DMS79 treated with DMSO at 0.1 percent for 48 hours (cell line): ENCODE results near the gene FAHD2A.
"Not testable (repeated sequence)": the region's sequence is repeated elsewhere in the genome, so short reads cannot be mapped to it uniquely, and the experiment has no call there.

ENCODE experiments used
- DNase-seq: peaks from one replicate; lab custom pipeline; 2025; lab: John Stamatoyannopoulos, UW

FAHD2A gene

DNA sequence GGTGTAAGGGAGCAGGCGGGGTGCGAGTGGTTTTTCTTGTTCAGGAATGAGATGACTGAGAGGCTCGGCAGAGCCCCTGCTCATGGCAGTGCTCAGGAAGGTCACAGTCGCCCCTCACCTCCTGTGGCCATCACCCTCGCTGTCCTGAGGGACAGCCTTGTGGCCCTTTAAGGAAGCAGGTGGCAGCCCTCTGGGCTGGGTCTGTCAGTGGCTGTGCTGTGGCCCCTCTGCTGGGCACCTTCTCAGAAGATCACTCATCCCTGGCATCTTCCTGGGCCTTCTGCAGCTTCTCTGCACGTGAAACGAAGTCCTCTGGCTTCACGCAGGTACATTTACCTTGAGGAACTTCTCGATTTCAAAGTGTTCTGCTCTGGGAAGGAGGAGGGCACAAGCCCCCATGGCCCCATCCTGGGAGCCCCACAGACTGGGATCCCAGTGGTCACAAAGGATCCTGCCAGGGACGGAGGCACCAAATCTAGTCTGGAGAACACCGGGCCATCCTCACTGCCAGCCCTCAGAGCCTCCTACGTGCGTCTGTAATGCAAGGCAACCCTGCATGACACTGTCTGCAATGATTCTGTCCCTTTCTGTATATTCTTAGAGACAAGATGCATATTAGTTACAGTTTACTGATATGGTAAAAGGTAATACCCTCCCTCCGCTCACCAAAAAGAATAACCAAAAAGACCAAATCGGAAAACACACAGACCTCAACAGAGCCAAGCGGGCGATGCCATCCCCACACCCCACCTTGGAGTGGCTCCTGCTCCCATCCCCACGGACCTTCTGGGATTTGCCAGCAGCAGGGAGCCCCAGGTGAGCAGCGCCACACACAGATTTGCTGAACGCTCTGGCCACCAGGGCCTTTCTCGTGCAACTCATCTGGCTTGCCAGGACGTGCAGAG lies 25.9 kb upstream of the FAHD2A start:
- no peak for DNase-seq

DNA sequence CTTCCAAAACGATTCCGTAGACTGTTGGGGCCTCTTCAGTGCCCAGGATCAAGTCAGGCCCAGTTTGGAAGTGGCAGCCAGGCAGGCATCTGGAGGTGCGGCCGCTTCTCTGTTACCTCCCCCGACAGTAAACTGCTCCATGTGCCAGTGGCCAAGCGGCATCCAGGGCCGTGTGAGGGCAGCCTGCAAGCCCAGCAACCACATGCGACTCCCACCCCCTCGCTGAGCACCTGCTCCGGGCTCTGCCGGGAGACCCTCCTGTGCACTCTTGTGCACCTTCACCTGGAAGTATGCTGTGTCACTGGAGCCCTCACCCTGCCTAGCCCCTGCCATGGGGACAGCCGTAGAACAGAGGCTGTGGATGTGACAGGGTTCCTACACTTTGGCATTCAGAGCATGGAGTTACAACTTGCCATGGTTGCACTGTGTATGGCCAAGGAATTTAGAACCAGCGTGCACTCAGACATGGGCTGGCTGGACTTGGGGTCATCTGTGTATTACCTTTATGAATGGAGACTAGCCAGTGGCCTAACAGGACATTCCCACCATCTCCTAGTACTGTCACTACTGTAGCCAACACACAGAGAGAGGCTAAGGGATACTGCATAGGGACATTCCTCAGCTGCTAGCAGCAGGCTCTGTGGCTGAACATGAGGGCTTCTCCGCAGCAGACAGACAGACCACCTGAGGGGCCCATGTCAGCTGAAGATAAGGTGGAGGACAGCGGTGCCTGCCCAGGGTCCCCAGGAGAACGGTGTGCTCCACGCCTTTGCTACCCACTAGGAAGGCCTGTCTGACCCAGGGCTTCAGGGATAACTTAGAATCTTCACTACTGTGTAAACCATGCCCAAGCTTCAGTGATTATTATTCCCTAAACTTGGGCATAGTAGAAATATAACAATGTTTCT lies 25.0 kb upstream of the FAHD2A start:
- no peak for DNase-seq

DNA sequence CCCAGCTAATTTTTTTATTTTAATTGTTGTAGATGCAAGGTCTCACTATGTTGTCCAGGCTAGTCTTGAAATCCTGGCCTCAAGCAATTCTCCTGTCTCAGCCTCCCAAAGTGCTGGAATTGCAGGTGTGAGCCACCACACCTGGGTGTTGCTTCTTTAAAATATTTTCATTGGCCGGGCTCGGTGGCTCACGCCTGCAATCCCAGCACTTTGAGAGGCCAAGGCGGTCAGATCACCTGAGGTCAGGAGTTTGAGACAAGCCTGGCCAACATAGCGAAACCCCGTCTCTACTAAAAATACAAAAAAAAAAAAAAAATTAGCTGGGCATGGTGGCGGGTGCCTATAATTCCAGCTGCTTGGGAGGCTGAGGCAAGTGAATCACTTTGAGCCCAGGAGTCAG lies 24.2 kb upstream of the FAHD2A start:
- not testable (repeated sequence) for DNase-seq

DNA sequence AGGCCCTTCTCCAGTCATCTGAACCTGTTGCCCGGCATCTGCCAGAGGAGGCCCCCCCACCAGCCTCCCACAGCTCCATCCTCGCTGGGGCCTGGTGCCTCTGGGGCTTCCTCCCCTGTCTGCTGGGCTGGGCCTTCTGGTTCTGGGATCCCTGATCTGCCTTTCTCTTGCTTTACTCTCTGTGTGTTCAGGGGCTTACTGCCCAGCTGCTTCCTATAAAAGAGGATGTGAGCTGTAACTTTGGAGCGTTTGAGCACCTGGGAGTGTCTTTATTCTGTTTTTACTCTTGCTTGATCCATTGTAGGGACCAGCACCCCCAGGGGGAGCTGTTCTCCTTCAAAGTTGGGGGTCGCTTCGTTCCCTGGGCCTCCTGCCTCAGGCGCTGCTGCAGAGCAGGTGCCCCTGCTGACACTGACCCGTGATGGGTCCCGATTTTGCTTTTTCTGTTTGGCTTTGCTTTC lies 23.1 kb upstream of the FAHD2A start:
- DNase-seq, result no peak

DNA sequence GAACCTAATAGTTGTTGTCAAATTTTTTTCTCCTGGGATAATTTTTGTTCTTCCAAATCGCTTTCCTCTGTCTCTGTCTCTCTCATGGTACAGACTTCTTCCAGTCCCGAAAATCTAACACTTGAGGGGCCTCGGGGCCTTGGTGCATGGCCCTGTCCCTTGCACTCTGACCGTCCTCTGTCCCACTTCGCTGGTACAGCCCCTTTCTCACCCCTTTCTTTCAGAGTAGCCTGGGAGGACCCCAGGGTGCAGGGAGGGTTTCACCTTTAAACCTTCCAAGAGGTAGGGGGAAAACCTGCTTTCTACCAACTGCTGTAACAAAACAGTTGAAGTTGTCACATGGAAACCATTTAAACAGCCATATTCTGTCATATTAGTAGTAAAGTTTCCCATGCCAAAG lies 22.2 kb upstream of the FAHD2A start:
- DNase-seq, result no peak

DNA sequence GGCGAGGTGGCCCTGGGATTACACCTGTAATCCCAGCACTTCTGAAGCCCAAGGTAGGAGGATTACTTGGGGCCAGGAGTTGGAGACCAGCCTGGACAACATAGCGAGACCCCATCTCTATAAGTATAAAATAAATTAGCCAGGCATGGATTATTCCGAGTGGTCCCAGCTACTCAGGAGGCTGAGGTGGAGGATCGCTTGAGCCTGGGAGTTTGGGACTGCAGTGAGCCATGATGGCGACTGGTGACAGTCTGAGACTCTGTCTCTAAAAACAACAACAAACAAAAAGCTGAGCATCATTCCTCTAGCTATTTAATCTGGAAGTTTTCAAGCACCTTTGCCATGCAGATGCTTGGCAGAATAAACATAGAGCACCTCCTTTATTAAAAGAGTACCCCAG lies 21.8 kb upstream of the FAHD2A start:
- no peak for DNase-seq

DNA sequence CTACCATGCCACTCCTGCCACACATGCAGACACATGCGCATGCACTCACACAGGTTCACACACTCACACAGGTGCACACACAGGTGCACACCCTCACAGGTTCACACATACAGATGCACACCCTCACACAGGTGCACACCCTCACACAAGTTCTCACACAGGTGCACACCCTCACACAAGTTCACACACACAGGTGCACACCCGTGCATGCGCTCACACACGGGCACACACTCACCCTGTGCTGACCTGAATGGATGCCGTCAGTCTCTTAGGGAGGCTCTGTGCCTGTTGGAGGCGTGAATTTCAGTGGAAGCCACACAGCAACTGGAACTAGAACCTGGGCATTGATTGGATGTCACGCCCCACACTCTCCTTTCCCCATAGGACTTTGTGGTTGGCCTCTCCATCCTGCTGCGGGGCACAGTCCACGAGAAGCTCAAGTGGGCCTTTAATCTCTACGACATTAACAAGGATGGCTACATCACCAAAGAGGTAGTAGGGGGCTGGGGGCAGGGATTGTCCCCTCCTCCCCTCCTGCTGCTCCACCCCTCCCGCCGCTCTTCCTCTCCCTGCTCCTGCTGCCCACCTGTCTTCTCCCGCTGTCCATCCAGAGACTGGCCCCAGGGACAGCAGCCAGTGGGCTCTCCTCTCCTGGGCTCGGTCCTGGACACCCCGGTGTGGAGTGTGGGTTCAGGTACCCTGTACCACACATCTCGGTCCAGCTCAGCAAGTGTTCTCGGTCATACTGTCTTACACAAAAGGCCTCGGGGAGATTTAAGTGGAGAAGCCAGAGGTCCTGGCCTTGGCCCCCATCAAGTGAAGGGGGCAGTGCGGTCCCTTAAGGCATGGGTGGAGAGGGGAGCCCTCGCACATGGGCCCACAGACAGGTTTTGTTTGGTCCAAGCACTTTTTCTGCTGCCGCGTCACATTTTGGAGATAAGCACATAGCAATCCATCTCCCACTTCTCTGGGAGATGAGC lies 21.0 kb upstream of the FAHD2A start:
- DNase-seq, result no peak

DNA sequence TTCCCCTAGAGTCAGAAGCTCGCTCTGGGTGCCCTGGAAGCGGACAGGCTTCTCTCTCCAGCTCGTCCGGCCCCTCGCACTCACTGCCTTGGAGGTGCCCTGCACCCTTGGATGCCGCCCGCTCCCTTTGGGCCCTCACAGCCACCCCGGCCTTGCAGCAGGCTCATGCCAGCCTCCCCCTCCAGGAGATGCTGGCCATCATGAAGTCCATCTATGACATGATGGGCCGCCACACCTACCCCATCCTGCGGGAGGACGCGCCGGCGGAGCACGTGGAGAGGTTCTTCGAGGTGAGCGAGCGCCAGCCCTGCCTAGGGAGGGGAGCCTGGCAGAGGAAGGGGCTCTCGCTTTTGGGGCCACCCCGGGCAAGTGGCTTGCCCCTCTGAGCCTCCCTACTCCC lies 20.3 kb upstream of the FAHD2A start:
- DNase-seq, result no peak

DNA sequence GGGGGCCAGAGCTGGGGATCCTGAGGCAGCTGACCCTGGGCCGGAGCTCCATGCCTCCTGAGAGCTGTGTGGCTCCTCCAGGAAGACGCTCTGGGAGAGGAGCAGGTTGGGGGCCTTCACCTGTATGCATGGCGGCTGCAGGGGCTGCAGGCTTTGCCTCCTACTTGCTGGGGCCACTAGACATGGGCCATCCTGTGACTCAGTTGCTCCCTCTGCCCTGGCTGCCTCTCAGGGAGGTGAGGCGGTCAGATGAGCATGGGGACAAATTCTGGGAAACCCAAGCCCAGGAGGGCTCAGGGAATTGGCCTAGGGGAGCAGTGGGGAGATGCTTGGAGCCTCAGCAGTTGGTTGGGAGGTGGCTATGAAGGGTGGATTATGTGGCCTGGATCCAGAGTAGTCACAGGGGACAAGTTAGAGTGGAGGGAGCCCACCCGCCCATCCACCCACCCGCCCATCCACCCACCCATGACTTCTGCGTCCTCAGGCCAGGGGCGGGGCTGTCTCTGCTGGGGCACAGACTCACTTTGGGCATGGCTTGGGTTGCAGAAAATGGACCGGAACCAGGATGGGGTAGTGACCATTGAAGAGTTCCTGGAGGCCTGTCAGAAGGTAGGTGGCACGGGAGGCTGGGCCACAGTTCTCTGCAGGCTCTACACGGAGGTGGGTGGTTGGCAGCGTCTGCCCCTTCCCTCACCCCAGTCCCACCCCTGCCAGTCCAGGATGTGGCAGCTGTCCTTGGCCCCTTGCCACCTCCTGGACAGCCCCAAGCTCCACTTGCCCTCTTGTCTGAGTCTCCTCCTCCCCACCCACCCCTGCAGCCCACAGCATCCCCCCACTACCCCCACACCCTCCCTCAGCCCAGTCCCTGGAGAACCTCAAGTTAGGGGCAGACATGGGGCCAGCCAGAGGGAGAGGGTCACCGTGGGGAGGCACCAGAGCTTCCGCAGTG lies 19.5 kb upstream of the FAHD2A start:
- DNase-seq, result no peak

DNA sequence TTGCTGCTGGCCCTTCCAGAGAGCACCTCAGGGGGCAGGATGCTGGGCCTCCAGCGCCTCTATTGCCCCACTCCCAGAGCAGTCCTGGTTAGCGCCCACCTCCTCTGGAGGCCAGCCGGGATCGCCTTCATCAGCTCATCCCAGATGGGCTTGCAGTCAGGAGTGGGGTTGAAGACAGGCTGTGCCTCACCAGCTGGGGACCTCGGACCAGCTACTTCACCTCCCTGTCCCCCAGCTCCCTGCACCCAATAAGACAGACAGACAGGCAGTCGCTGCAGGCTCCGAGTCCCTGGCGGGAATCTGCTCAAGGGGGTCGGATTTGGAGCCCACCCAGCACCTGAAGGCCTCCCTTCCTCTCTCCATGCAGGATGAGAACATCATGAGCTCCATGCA lies 18.9 kb upstream of the FAHD2A start:
- DNase-seq, result no peak

DNA sequence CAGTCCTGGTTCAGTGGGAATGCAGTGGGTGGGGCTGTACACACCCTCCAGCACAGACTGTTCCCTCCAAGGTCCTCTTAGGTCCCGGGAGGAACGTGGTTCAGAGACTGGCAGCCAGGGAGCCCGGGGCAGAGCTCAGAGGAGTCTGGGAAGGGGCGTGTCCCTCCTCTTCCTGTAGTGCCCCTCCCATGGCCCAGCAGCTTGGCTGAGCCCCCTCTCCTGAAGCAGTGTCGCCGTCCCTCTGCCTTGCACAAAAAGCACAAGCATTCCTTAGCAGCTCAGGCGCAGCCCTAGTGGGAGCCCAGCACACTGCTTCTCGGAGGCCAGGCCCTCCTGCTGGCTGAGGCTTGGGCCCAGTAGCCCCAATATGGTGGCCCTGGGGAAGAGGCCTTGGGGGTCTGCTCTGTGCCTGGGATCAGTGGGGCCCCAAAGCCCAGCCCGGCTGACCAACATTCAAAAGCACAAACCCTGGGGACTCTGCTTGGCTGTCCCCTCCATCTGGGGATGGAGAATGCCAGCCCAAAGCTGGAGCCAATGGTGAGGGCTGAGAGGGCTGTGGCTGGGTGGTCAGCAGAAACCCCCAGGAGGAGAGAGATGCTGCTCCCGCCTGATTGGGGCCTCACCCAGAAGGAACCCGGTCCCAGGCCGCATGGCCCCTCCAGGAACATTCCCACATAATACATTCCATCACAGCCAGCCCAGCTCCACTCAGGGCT lies 17.5 kb upstream of the FAHD2A start:
- no peak for DNase-seq

DNA sequence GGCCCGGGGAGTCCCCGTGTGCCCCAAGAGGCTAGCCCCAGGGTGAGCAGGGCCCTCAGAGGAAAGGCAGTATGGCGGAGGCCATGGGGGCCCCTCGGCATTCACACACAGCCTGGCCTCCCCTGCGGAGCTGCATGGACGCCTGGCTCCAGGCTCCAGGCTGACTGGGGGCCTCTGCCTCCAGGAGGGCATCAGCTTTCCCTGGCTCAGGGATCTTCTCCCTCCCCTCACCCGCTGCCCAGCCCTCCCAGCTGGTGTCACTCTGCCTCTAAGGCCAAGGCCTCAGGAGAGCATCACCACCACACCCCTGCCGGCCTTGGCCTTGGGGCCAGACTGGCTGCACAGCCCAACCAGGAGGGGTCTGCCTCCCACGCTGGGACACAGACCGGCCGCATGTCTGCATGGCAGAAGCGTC lies 16.9 kb upstream of the FAHD2A start:
- DNase-seq, result no peak

DNA sequence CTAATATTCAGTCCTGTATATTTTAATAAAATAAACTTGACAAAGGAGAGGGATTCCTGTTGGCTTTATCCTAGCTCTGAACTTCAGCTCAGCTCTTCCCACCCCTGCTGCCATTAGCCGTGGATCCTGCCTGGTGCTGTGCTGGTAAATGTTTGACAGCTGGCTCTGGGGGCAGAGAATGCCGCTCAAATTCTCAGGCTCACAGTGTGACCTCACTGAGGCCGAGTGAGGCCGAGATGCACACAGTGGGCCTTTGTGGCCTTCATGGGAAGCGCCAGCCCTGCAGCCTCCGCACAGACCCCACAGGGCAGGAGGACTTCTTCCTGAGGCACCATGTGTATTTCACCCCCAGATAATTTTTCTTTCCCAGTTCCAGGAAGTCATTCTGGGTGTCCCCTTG lies 16.5 kb upstream of the FAHD2A start:
- no peak for DNase-seq

DNA sequence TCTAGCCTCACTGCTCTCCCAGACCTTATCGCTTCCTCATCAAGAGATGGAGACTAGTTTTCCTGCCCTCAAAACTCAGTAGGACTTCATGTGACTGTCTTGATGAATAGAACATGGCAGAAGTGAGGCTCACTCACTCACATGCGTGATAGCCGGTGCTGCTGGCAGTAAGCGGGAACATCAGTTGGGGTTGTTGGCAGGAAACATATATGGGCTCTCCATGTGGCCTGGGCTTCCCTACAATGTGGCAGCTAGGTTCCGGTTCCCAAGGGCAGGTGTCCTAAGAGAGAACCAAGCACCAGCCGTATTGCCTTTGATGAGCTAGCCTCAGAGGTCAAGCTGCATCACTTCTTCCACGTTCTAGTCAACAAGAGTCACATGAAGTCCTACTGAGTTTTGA lies 15.2 kb upstream of the FAHD2A start:
- DNase-seq, result no peak

DNA sequence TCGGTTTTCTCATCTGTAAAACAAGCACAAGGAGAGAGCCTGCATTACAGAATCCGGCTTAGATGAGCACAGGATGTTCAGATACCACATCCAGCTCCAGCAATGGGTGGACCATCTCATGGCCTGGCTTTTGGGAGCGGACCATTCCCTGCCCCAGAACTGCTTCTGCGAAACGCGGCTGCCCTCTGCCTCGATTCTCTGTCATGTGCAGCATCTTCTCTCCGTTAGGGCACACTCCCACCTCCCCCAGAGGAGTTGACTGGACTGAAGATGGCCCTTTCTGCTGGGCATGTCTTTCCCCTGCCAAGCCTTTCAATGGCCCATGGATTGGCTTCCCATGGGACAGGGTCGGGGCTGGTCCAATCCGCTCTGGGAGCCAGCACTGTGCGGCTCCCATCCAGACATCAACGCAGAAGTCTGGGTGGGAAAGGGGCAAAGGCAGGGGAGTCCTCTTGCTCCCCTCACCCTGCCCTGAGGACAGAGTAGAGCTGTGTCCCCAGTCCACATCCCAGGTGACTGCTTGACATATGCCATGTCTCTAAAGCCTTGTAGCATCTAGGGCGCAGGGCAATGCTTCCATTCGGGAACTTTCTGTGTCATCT lies 14.3 kb upstream of the FAHD2A start:
- DNase-seq, result no peak

DNA sequence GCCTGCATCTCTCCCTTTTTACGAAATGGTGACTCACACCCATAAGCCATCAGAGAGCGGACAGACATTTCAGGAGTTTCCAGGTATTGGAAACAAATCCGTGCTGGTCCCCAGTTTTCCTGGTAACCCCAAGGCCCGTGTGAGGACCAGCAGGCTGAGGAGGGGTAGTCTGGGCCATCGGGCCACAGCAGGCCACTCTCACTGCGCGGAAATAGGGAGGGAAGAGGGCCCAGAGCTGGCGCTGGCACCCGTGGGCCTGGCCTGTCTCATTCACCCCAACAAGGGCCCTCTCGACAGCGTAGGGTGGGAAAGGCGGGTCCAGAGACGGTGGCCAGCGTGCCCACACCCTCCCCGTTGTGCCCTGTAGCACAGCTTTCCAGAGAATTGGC lies 13.7 kb upstream of the FAHD2A start:
- no peak for DNase-seq

DNA sequence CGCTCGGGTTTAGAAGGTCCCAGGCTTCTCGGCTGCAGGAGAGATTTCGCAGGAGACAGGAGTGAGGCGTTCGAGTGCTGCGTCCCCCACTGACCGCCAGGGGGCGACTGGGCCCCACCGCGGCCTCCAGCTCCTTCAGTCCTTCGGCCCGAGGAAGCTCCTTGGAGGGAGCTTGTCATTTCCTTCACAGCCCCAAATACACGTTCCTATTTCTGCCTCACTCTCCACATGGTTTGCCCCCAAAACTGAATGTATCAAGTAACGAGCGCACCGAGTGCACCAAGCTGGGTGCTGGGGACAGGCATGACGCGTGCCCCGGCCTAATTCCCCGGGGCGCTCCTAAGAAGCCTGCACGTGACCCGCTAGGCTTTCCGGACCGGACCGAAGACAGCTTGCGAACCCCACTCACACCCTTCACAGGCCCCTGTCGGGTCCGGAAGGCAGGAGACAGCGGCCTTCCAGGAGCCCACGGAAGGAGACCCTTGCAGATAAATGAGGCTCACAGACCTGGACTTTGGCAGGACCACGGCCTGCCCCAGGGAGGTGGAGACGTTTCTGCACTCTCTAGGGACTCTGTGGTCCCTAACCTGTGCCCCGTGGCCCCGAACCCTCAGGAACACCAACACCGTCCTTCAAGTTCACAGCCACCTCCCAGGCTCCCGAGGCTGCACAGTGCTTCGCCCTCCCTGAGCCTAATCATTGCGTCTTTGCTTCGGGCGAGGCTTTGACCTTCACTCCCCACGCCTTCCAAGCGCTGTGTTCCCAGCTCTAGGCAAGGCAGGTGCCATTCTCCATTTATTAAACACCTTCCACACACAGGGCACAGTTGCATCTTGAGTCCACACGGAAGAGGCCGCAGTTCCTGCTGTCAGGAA lies 13.0 kb upstream of the FAHD2A start:
- peak; percentile 9 for DNase-seq

DNA sequence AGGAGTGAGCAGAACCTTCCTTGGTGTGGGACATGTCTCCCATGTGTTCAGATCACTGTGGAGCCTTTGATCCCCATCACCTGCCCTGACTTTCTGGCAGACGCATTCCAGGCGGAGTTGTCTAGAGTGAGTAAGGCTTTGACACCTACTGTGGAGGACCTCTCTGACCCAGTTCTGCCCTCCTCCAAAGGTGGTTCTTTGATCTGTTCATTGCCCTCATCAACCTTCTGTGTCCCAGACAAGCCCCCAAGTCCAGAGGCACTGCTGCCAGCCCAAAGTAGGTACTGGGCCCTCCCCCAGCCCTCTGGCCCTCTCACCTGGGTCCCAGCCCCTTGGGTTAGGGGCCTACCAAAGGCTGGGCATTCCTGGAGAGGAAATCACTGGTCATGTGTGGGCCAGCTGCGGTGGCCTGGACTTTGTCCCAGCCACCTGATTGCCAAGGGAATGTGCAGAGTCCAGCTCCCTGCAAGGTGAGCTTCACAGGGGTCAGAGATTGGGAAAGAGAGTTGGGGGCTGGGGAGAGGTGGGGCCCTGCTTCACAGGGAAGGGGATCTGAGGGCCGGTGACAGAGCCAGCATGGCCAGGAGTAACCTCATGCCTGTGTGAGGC lies 12.1 kb upstream of the FAHD2A start:
- no peak for DNase-seq
